Measurements from ENCODE around the gene TMEM132D.
"Not testable (repeated sequence)": the region's sequence is repeated elsewhere in the genome, so short reads cannot be mapped to it uniquely, and the experiment has no call there.

TMEM132D gene

DNA sequence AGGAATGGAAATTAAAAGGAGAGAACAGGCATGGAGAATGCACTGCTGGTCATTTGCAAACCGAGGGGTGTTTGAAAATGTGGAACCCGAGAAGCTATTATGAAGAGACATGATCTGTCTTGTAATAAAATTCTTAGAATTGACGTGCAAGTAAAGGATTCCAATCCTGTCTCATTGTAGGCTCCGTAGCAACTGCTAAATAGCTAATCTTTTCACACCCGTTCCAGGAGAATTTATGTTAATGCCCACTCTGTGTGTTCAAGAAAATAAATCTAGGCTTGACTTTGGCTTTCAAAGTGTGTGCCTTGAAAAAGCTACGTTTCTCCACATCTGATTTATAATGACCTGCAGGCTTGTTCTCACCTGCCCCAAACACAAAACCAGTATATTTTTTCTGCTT lies 669.6 kb downstream of the TMEM132D start:
- DNase-seq (ENCODE audit: low read depth) = no peak

GRCh38 chr12:129231491-129231890 lies 672.3 kb downstream of the TMEM132D start:
- no peak for DNase-seq (ENCODE audit: low read depth)

DNA sequence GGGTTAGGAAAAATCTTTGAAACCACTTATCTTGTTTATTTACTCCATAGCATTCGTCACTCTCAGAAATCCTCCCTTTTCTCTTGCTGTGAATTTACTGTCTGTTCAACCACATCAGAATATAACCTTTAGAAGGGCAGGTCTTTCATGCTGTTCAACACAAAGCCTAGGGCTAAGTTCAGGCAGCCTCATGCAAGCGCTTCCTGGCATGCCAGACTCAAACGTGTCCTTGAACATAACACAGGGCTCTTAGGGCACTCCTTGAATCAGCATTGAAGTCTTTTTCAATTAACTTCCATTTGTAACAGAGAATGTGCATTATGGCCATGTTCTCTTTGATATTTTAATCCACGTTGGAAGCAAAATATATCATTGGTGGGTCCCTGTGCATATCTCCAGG lies 672.8 kb downstream of the TMEM132D start:
- DNase-seq (ENCODE audit: low read depth) = no peak

- no peak for DNase-seq (ENCODE audit: low read depth)
These were observed 677.0 kb downstream of the TMEM132D start for GRCh38 chr12:129226851-129227250.

GRCh38 chr12:129226005-129226404 lies 677.8 kb downstream of the TMEM132D start:
- DNase-seq (ENCODE audit: low read depth) = no peak

- no peak for DNase-seq (ENCODE audit: low read depth)
These were observed 688.3 kb downstream of the TMEM132D start for GRCh38 chr12:129215556-129215955.

- DNase-seq (ENCODE audit: low read depth) = no peak
These were observed 690.3 kb downstream of the TMEM132D start for GRCh38 chr12:129213551-129213950.

- DNase-seq (ENCODE audit: low read depth) = no peak
These were observed 691.8 kb downstream of the TMEM132D start for GRCh38 chr12:129211862-129212630.

GRCh38 chr12:129208566-129208965 lies 695.3 kb downstream of the TMEM132D start:
- no peak for DNase-seq (ENCODE audit: low read depth)

DNA sequence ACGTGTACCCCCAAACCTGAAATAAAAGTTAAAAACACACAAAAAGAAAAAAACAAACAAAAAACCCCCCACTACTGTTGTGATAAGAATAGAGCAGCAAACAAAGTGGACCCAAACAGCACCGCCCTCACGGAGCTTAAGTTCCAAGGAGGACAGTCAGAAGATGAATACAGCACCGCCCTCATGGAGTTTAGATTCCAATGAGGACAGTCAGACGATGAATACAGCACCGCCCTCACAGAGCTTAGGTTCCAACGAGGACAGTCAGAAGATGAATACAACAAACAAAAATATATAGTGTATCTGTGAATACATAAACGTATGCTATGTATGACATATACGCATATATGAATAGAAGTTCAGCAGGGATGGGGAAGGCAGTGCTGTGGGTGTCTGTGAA lies 696.7 kb downstream of the TMEM132D start:
- DNase-seq (ENCODE audit: low read depth) = no peak

- no peak for DNase-seq (ENCODE audit: low read depth)
These were observed 700.4 kb downstream of the TMEM132D start for GRCh38 chr12:129203456-129203855.

GRCh38 chr12:129202109-129202814 lies 701.6 kb downstream of the TMEM132D start:
- DNase-seq (ENCODE audit: low read depth) = no peak

DNA sequence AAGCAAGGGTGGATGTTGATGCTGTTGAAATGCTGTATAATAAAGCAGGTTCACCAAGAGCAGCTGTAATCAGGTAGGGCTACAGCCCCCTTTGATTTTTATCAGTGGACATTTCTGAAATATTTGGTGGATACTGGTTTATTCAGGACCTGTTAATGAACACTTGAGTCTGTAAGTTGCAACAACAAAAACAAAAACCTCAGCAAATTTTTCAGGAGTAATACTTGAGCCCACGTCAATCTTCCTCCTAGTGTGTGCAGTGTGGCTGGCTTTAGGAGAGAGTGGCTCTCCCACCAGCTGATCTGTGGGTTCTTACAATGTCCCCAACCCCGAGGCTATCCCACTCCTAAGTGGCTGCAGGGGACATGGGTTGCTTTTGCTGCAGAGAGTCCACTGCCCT lies 702.8 kb downstream of the TMEM132D start:
- DNase-seq (ENCODE audit: low read depth) = no peak

DNA sequence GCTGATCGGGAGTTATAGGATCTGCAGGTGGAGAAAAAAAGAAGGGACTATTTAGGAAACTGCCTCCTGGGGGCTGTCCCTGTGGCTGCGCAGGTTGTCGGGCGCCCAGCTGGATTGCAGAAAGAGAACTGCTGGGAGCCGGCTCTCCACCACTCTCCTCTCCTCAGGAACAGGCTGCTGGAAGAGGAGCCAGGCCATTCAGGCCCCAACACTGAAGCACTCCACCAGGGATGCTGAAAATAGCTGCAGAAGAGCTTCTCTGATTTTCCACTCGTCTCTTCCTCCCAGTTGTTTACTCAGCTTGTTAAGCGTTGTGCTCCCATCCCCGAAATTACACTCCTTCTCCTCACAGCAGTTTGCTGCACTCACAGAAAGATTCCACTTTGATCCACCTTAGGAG lies 703.2 kb downstream of the TMEM132D start:
- no peak for DNase-seq (ENCODE audit: low read depth)

GRCh38 chr12:129196927-129197326 lies 706.9 kb downstream of the TMEM132D start:
- DNase-seq (ENCODE audit: low read depth) = no peak

DNA sequence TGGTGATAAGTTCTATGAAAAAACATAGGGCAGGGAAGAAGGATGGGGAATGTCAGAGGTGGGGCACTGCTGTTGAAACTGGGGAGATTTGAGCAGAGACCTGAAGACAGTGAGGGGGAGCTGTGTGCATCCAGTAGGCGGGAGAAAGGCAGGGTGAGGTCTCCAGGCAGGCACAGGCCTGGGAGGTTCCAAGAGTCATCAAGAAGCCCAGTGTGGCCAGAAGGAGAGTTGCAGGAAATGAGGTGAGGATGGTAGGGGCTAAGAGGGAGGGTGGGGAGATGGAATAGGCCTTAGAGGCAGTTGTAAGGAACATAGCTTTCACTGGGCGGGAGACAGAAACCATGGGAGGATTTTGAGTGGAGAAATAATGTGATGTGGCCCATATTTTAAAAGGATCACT lies 708.7 kb downstream of the TMEM132D start:
- DNase-seq (ENCODE audit: low read depth) = no peak

GRCh38 chr12:129193263-129193871 lies 710.5 kb downstream of the TMEM132D start:
- DNase-seq (ENCODE audit: low read depth) = no peak

GRCh38 chr12:129190827-129191226 lies 713.0 kb downstream of the TMEM132D start:
- DNase-seq (ENCODE audit: low read depth) = no peak

- not testable (repeated sequence) for DNase-seq (ENCODE audit: low read depth)
These were observed 713.9 kb downstream of the TMEM132D start for GRCh38 chr12:129189879-129190278.

DNA sequence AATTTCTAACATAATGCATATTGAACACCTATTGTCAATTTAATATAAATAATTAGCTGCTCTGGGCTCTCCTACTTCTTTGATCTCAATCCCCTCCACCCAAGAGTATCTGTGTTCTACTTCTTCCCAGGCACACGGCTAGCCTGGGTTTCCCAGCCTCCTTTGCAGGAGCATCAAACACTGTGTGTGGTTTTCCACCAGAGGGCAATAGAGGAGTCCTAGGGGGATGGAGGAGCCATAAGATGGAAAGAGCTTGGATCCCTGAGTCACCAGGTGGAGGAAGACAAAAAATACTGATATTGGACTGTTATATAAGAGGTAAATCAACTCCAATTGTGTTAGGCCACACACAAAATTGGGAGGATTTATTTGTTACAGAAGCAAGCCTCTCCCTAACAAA lies 716.9 kb downstream of the TMEM132D start:
- no peak for DNase-seq (ENCODE audit: low read depth)

- DNase-seq (ENCODE audit: low read depth) = no peak
These were observed 718.0 kb downstream of the TMEM132D start for GRCh38 chr12:129185855-129186254.

DNA sequence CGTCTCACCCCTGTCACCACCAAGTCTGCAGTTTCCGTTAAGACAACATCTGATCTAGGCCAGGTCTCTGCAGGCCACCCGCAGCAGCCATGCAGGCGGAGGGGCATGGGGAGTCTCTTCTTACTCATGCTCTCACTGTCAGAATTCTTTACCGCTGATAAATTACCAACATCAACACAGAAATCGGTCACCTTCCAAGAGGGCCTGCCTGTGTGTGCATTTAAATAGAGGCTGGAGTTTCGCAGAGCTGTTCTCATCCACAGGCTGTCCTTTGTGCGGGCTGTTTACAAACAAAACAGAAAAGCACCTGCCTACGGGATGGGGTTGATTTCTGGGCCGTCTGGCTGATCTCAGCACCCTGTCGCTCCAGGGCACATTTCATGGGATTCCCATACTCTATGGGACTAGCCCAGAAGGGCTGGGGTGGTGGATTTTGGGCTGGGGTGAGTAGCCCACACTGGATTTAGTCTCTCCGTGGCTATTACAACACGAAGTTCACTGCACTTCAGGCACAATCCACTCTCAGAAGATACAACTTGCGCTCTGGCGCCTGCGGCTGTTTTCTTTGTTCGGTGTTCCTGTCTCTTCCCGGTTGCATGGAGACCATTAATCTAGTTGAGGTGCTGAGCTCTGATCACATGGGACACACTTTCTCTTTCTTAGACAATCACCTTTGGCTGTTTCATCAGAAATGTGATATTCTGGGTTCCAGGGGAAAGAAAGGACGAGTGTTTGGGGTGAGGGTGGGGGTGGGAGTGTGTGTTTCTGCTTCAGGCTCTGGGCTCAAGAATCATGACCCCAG lies 719.5 kb downstream of the TMEM132D start:
- no peak for DNase-seq (ENCODE audit: low read depth)

Data from stimulated activated CD8-positive, alpha-beta memory T cell treated with anti-CD3 and anti-CD28 coated beads, Interleukin-12 subunit alpha, Interleukin-12 subunit beta, amount 100 ng/mL, for 1 hour (primary cell).